ENCODE results near the gene TRNT1.

TRNT1 gene

GRCh38 chr3:3110749-3111361 lies 15.9 kb upstream of the TRNT1 start:
- no peak for DNase-seq (ENCODE audit: low spot score)

GRCh38 chr3:3113042-3113709 lies 13.6 kb upstream of the TRNT1 start:
- no peak for DNase-seq (ENCODE audit: low spot score)

GRCh38 chr3:3117651-3118050 lies 9.1 kb upstream of the TRNT1 start:
- no peak for DNase-seq (ENCODE audit: low spot score)

- no peak for DNase-seq (ENCODE audit: low spot score)
Measured at GRCh38 chr3:3119393-3119851, 7.3 kb upstream of the TRNT1 start.

GRCh38 chr3:3125977-3126376 lies 763 bp upstream of the TRNT1 start:
- no peak for DNase-seq (ENCODE audit: low spot score)

GRCh38 chr3:3127432-3128010 lies 781 bp downstream of the TRNT1 start:
- DNase-seq (ENCODE audit: low spot score): peak; percentile 15

- DNase-seq (ENCODE audit: low spot score): no peak
Measured at GRCh38 chr3:3129579-3129978, 2.8 kb downstream of the TRNT1 start.

- DNase-seq (ENCODE audit: low spot score): no peak
Measured at GRCh38 chr3:3133500-3133899, 6.8 kb downstream of the TRNT1 start.

- no peak for DNase-seq (ENCODE audit: low spot score)
Measured at GRCh38 chr3:3134750-3135448, 8.2 kb downstream of the TRNT1 start.

- DNase-seq (ENCODE audit: low spot score): no peak
Measured at GRCh38 chr3:3137526-3137925, 10.8 kb downstream of the TRNT1 start.

- no peak for DNase-seq (ENCODE audit: low spot score)
Measured at GRCh38 chr3:3141939-3142338, 15.2 kb downstream of the TRNT1 start.

- DNase-seq (ENCODE audit: low spot score): no peak
Measured at GRCh38 chr3:3145831-3146230, 19.1 kb downstream of the TRNT1 start.

GRCh38 chr3:3149560-3149959 lies 22.8 kb downstream of the TRNT1 start:
- no peak for DNase-seq (ENCODE audit: low spot score)

- no peak for DNase-seq (ENCODE audit: low spot score)
Measured at GRCh38 chr3:3151513-3151912, 24.8 kb downstream of the TRNT1 start.

- no peak for DNase-seq (ENCODE audit: low spot score)
Measured at GRCh38 chr3:3154879-3155610, 28.3 kb downstream of the TRNT1 start.

GRCh38 chr3:3157484-3157883 lies 30.7 kb downstream of the TRNT1 start:
- DNase-seq (ENCODE audit: low spot score): no peak

- DNase-seq (ENCODE audit: low spot score): no peak
Measured at GRCh38 chr3:3160826-3161225, 34.1 kb downstream of the TRNT1 start.

GRCh38 chr3:3165241-3165640 lies 38.5 kb downstream of the TRNT1 start:
- DNase-seq (ENCODE audit: low spot score): no peak

GRCh38 chr3:3165650-3166049 lies 38.9 kb downstream of the TRNT1 start:
- DNase-seq (ENCODE audit: low spot score): no peak

- no peak for DNase-seq (ENCODE audit: low spot score)
Measured at GRCh38 chr3:3170998-3171397, 44.3 kb downstream of the TRNT1 start.

- DNase-seq (ENCODE audit: low spot score): no peak
Measured at GRCh38 chr3:3172627-3173026, 45.9 kb downstream of the TRNT1 start.

GRCh38 chr3:3177861-3178497 lies 51.2 kb downstream of the TRNT1 start:
- DNase-seq (ENCODE audit: low spot score): peak; percentile 12

All from hepatic stellate cell (primary cell).